ENCODE measurements around the gene BHMT2.

- TF ChIP-seq POLR2AphosphoS5 (IDR thresholded peaks at IDR 0.05; ENCODE audit: low read depth, low read length) (no peak), REST (IDR thresholded peaks at IDR 0.05; ENCODE audit: low read depth) (no peak), EZH2phosphoT487 (IDR thresholded peaks at IDR 0.05; ENCODE audit: borderline replicate concordance) (no peak), POLR2A (IDR thresholded peaks at IDR 0.05; ENCODE audit: borderline replicate concordance, extremely low read depth, insufficient read depth, insufficient read length) (no peak), SIN3A (IDR thresholded peaks at IDR 0.05; ENCODE audit: low read depth) (no peak), SP1 (IDR thresholded peaks at IDR 0.05; ENCODE audit: low read depth) (no peak), RAD21 (IDR thresholded peaks at IDR 0.05; ENCODE audit: low read depth) (no peak)
Measured at GRCh38 chr5:79055017-79055416, 14.6 kb upstream of the BHMT2 start.
